ENCODE results near the gene TRMT13. TPM values are rescaled to one million over a fixed set of nuclear protein-coding genes. Genes with fewer than 3 reads are reported as not detected.

Gene TRMT13
- polyA plus RNA-seq, 1 of the 3 experiments (the other 2 are of a cell fraction): 7.6 TPM

DNA sequence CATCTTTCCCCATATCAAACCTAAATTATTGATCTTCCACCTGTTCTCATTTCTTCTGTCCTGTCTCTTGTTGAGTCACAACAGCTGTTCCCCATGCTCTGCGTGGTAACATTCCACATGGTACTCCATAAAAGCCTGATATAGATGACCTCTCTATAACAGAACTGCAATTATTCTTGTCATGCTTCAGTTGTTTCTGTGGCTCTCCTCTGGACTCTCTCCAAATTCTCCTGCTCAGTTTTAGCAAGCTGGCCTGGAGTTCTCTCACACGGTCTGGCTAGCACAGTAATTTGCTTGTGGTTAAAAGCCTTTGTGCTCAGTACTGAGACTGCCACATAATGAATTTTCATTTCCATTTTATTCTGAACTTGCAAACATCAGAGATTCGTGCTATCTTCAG lies 55.7 kb downstream of the TRMT13 start (continued):
- TF ChIP-seq FOSL2 (IDR thresholded peaks at IDR 0.05; ENCODE audit: borderline replicate concordance, low read depth): no peak
- no peak; the same call in 1 of the 2 replicates for TF ChIP-seq NFIC (IDR thresholded peaks at IDR 0.05; ENCODE audit: borderline replicate concordance)
- TF ChIP-seq SIN3A (IDR thresholded peaks at IDR 0.05; ENCODE audit: borderline replicate concordance, low read depth, low read length): no peak
- no peak for TF ChIP-seq POLR2AphosphoS5 (IDR thresholded peaks at IDR 0.05; ENCODE audit: low read depth, low read length)
- TF ChIP-seq, protein P1, sequence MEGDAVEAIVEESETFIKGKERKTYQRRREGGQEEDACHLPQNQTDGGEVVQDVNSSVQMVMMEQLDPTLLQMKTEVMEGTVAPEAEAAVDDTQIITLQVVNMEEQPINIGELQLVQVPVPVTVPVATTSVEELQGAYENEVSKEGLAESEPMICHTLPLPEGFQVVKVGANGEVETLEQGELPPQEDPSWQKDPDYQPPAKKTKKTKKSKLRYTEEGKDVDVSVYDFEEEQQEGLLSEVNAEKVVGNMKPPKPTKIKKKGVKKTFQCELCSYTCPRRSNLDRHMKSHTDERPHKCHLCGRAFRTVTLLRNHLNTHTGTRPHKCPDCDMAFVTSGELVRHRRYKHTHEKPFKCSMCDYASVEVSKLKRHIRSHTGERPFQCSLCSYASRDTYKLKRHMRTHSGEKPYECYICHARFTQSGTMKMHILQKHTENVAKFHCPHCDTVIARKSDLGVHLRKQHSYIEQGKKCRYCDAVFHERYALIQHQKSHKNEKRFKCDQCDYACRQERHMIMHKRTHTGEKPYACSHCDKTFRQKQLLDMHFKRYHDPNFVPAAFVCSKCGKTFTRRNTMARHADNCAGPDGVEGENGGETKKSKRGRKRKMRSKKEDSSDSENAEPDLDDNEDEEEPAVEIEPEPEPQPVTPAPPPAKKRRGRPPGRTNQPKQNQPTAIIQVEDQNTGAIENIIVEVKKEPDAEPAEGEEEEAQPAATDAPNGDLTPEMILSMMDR (IDR thresholded peaks at IDR 0.05): no peak
- no peak for TF ChIP-seq GABPA (IDR thresholded peaks at IDR 0.05; ENCODE audit: low read depth)
- TF ChIP-seq RFX5 (IDR thresholded peaks at IDR 0.05; ENCODE audit: low read length): no peak

DNA sequence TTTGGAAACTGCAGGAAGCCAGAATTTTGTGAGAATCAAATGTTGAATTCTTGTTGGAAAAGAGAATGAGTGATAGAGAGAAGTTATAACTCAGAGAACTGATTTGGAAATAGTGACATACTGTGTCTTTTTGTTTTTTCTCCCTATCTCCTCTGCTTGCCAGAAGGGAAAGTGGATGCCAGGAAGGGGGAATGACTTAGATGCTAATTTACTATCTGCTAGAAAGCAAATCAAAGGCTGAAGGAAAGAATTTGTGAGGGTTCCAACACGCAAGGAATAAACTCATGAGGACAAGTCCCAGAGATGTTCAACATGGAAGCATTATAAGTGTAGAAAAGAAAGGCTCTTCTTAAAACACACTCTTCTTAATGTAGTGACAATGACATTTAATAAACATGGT lies 65.6 kb downstream of the TRMT13 start:
- no peak overlapping the region for H2AFZ ChIP-seq (ENCODE audit: low read depth)
- H3K4me3 ChIP-seq (ENCODE audit: low read depth in 2 of 2, low read length in 1 of 2): no peak overlapping the region
- H3F3A ChIP-seq (replicated peaks; ENCODE audit: insufficient read depth): peaks cover 3% of the 10 kb centered on the region
- ChIA-PET CTCF (no interaction called here), POLR2A (no interaction called here)
- no peaks in the 10 kb centered on the region for H3K79me2 ChIP-seq (ENCODE audit: insufficient read depth)
- no peak overlapping the region for H3K4me2 ChIP-seq
- H3K9me2 ChIP-seq: 0 out of 2 replicates have a peak, but pooled peaks cover 3% of the 10 kb centered on the region
- H3K36me3 ChIP-seq (replicated peaks in 1 of 2; ENCODE audit: control insufficient read depth in 1 of 2, insufficient read depth in 2 of 2, low read length in 1 of 2): peaks cover 44 to 64% of the 10 kb centered on the region in 2 experiments
- H3K27me3 ChIP-seq (ENCODE audit: insufficient read depth): no peaks in the 10 kb centered on the region
- H3K9ac ChIP-seq: no peak overlapping the region
- 100% methylated on average over 1 of the region's 1 CpG for WGBS (ENCODE audit: low lambda C conversion rate)
- no peaks in the 10 kb centered on the region for H3K9me3 ChIP-seq
- H3K27ac ChIP-seq (ENCODE audit: low read depth in 2 of 2, low read length in 1 of 2): no peak overlapping the region
- H3K4me1 ChIP-seq (ENCODE audit: control insufficient read depth in 1 of 2, insufficient read depth in 2 of 2, low read depth in 1 of 2, low read length in 1 of 2): no peaks in the 10 kb centered on the region
- DNase-seq: no peak
- H4K20me1 ChIP-seq (ENCODE audit: insufficient read depth): no peaks in the 10 kb centered on the region
- no peak for TF ChIP-seq TAF1 (IDR thresholded peaks at IDR 0.05; ENCODE audit: borderline replicate concordance, low read depth, low read length)
- TF ChIP-seq, protein P2, sequence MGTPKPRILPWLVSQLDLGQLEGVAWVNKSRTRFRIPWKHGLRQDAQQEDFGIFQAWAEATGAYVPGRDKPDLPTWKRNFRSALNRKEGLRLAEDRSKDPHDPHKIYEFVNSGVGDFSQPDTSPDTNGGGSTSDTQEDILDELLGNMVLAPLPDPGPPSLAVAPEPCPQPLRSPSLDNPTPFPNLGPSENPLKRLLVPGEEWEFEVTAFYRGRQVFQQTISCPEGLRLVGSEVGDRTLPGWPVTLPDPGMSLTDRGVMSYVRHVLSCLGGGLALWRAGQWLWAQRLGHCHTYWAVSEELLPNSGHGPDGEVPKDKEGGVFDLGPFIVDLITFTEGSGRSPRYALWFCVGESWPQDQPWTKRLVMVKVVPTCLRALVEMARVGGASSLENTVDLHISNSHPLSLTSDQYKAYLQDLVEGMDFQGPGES (IDR thresholded peaks at IDR 0.05; ENCODE audit: low read depth, low read length): no peak
- TF ChIP-seq, protein P3, sequence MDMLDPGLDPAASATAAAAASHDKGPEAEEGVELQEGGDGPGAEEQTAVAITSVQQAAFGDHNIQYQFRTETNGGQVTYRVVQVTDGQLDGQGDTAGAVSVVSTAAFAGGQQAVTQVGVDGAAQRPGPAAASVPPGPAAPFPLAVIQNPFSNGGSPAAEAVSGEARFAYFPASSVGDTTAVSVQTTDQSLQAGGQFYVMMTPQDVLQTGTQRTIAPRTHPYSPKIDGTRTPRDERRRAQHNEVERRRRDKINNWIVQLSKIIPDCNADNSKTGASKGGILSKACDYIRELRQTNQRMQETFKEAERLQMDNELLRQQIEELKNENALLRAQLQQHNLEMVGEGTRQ (IDR thresholded peaks at IDR 0.05; ENCODE audit: borderline replicate concordance, low read depth, low read length): no peak
- no peak for TF ChIP-seq RAD21 (IDR thresholded peaks at IDR 0.05; ENCODE audit: low read length)
- no peak for TF ChIP-seq FOXJ3 (CRISPR knock-in tag; IDR thresholded peaks at IDR 0.05)
- TF ChIP-seq CHD2 (IDR thresholded peaks at IDR 0.05; ENCODE audit: low read length, partially characterized antibody): no peak
- TF ChIP-seq, protein P4, sequence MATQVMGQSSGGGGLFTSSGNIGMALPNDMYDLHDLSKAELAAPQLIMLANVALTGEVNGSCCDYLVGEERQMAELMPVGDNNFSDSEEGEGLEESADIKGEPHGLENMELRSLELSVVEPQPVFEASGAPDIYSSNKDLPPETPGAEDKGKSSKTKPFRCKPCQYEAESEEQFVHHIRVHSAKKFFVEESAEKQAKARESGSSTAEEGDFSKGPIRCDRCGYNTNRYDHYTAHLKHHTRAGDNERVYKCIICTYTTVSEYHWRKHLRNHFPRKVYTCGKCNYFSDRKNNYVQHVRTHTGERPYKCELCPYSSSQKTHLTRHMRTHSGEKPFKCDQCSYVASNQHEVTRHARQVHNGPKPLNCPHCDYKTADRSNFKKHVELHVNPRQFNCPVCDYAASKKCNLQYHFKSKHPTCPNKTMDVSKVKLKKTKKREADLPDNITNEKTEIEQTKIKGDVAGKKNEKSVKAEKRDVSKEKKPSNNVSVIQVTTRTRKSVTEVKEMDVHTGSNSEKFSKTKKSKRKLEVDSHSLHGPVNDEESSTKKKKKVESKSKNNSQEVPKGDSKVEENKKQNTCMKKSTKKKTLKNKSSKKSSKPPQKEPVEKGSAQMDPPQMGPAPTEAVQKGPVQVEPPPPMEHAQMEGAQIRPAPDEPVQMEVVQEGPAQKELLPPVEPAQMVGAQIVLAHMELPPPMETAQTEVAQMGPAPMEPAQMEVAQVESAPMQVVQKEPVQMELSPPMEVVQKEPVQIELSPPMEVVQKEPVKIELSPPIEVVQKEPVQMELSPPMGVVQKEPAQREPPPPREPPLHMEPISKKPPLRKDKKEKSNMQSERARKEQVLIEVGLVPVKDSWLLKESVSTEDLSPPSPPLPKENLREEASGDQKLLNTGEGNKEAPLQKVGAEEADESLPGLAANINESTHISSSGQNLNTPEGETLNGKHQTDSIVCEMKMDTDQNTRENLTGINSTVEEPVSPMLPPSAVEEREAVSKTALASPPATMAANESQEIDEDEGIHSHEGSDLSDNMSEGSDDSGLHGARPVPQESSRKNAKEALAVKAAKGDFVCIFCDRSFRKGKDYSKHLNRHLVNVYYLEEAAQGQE (IDR thresholded peaks at IDR 0.05; ENCODE audit: low read depth, low read length): no peak
- TF ChIP-seq, protein P5, sequence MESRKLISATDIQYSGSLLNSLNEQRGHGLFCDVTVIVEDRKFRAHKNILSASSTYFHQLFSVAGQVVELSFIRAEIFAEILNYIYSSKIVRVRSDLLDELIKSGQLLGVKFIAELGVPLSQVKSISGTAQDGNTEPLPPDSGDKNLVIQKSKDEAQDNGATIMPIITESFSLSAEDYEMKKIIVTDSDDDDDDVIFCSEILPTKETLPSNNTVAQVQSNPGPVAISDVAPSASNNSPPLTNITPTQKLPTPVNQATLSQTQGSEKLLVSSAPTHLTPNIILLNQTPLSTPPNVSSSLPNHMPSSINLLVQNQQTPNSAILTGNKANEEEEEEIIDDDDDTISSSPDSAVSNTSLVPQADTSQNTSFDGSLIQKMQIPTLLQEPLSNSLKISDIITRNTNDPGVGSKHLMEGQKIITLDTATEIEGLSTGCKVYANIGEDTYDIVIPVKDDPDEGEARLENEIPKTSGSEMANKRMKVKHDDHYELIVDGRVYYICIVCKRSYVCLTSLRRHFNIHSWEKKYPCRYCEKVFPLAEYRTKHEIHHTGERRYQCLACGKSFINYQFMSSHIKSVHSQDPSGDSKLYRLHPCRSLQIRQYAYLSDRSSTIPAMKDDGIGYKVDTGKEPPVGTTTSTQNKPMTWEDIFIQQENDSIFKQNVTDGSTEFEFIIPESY (IDR thresholded peaks at IDR 0.05; ENCODE audit: borderline replicate concordance, low read depth): no peak
- TF ChIP-seq NRF1 (IDR thresholded peaks at IDR 0.05; ENCODE audit: low read depth, low read length): no peak
- TF ChIP-seq, protein P6, sequence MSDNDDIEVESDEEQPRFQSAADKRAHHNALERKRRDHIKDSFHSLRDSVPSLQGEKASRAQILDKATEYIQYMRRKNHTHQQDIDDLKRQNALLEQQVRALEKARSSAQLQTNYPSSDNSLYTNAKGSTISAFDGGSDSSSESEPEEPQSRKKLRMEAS (IDR thresholded peaks at IDR 0.05; ENCODE audit: low read depth): no peak
- no peak for TF ChIP-seq FOSL2 (IDR thresholded peaks at IDR 0.05; ENCODE audit: borderline replicate concordance, low read depth)
- TF ChIP-seq, protein P1 (IDR thresholded peaks at IDR 0.05): no peak
- no peak for TF ChIP-seq TCF12 (IDR thresholded peaks at IDR 0.05)
- no peak for TF ChIP-seq RXRA (IDR thresholded peaks at IDR 0.05; ENCODE audit: borderline replicate concordance, low read depth)
